ENCODE measurements around the gene NIN. TPM values are rescaled to one million over a fixed set of nuclear protein-coding genes. Genes with fewer than 3 reads are reported as not detected.

The NIN gene
- total and polyA plus RNA-seq, 2 donors (not counting 1 experiment from before 2014, with no cell fraction given): 22.8 to 37.5 TPM

- Histone ChIP-seq H3K9ac (ENCODE audit: insufficient read depth, low read length) (no peak overlapping the region), H3K9me3 (ENCODE audit: control insufficient read depth, insufficient read depth, low read depth, low read length) (no peaks in the 10 kb centered on the region), H3K79me2 (ENCODE audit: control insufficient read depth, insufficient read depth, low read length) (no peaks in the 10 kb centered on the region), H3K4me3 (replicated peaks in 1 of 4; ENCODE audit: control extremely low read depth in 1 of 4, insufficient read depth in 1 of 4, low read depth in 3 of 4, low read length in 4 of 4) (peak overlapping the region in 1 of 4 experiments; percentile 21), H3K27me3 (ENCODE audit: control insufficient read depth, insufficient read depth, low read length) (no peaks in the 10 kb centered on the region), H3K4me2 (ENCODE audit: extremely low read depth, insufficient read depth, low read length) (peak overlapping the region; percentile 73), H3K27ac (ENCODE audit: insufficient read depth, low read length) (peak overlapping the region; percentile 75), H3K36me3 (ENCODE audit: control insufficient read depth, insufficient read depth, low read length) (peaks cover 4% of the 10 kb centered on the region), H4K20me1 (ENCODE audit: control insufficient read depth, extremely low read depth, insufficient read depth, low read length) (no peaks in the 10 kb centered on the region), H3K4me1 (ENCODE audit: control insufficient read depth, extremely low read depth, insufficient read depth, low read length) (peaks cover 21% of the 10 kb centered on the region), H2AFZ (ENCODE audit: low read length) (peak overlapping the region; percentile 65)
- peak; percentile 90 to 92 for DNase-seq (ENCODE audit: low read depth in 2 of 2)
- no peak for TF ChIP-seq CTCF (conservative IDR thresholded peaks at IDR 0.05 in 1 of 2, IDR thresholded peaks at IDR 0.05 in 1 of 2; ENCODE audit: low read depth in 1 of 2, low read length in 2 of 2)
- no peak for TF ChIP-seq EZH2 (IDR thresholded peaks at IDR 0.05; ENCODE audit: low read length, missing control alignments)
These were observed 55.6 kb downstream of the NIN start for GRCh38 chr14:50775357-50775756.

- H3K79me2 ChIP-seq (ENCODE audit: control insufficient read depth, insufficient read depth, low read length): no peaks in the 10 kb centered on the region
- H3K27me3 ChIP-seq (ENCODE audit: control insufficient read depth, insufficient read depth, low read length): no peaks in the 10 kb centered on the region
- DNase-seq (ENCODE audit: low read depth in 2 of 2): peak; percentile 16 to 27
- H3K4me2 ChIP-seq (ENCODE audit: extremely low read depth, insufficient read depth, low read length): peak overlapping the region; percentile 73
- no peak for TF ChIP-seq CTCF (conservative IDR thresholded peaks at IDR 0.05 in 1 of 2, IDR thresholded peaks at IDR 0.05 in 1 of 2; ENCODE audit: low read depth in 1 of 2, low read length in 2 of 2)
- no peak for TF ChIP-seq EZH2 (IDR thresholded peaks at IDR 0.05; ENCODE audit: low read length, missing control alignments)
- no peaks in the 10 kb centered on the region for H3K9me3 ChIP-seq (ENCODE audit: control insufficient read depth, insufficient read depth, low read depth, low read length)
- H2AFZ ChIP-seq (ENCODE audit: low read length): peak overlapping the region; percentile 65
- H3K27ac ChIP-seq (ENCODE audit: insufficient read depth, low read length): peak overlapping the region; percentile 75
- peak overlapping the region in 1 of 4 experiments; percentile 21 for H3K4me3 ChIP-seq (replicated peaks in 1 of 4; ENCODE audit: control extremely low read depth in 1 of 4, insufficient read depth in 1 of 4, low read depth in 3 of 4, low read length in 4 of 4)
- peaks cover 21% of the 10 kb centered on the region for H3K4me1 ChIP-seq (ENCODE audit: control insufficient read depth, extremely low read depth, insufficient read depth, low read length)
- peaks cover 4% of the 10 kb centered on the region for H3K36me3 ChIP-seq (ENCODE audit: control insufficient read depth, insufficient read depth, low read length)
- H3K9ac ChIP-seq (ENCODE audit: insufficient read depth, low read length): no peak overlapping the region
- H4K20me1 ChIP-seq (ENCODE audit: control insufficient read depth, extremely low read depth, insufficient read depth, low read length): no peaks in the 10 kb centered on the region
These were observed 56.3 kb downstream of the NIN start for GRCh38 chr14:50774542-50775267.

GRCh38 chr14:50773632-50774541 is 57.1 kb downstream of the NIN start:
- Histone ChIP-seq H3K27ac (ENCODE audit: insufficient read depth, low read length) (no peak overlapping the region), H3K4me1 (ENCODE audit: control insufficient read depth, extremely low read depth, insufficient read depth, low read length) (peaks cover 21% of the 10 kb centered on the region), H3K4me3 (replicated peaks in 1 of 4; ENCODE audit: control extremely low read depth in 1 of 4, insufficient read depth in 1 of 4, low read depth in 3 of 4, low read length in 4 of 4) (no peak overlapping the region), H3K79me2 (ENCODE audit: control insufficient read depth, insufficient read depth, low read length) (no peaks in the 10 kb centered on the region), H2AFZ (ENCODE audit: low read length) (no peak overlapping the region), H3K9ac (ENCODE audit: insufficient read depth, low read length) (no peak overlapping the region), H4K20me1 (ENCODE audit: control insufficient read depth, extremely low read depth, insufficient read depth, low read length) (no peaks in the 10 kb centered on the region), H3K9me3 (ENCODE audit: control insufficient read depth, insufficient read depth, low read depth, low read length) (no peaks in the 10 kb centered on the region), H3K36me3 (ENCODE audit: control insufficient read depth, insufficient read depth, low read length) (peaks cover 4% of the 10 kb centered on the region), H3K4me2 (ENCODE audit: extremely low read depth, insufficient read depth, low read length) (no peak overlapping the region), H3K27me3 (ENCODE audit: control insufficient read depth, insufficient read depth, low read length) (no peaks in the 10 kb centered on the region)
- DNase-seq (ENCODE audit: low read depth in 2 of 2): peak; percentile 32 to 64
- TF ChIP-seq CTCF (conservative IDR thresholded peaks at IDR 0.05 in 1 of 2, IDR thresholded peaks at IDR 0.05 in 1 of 2; ENCODE audit: low read depth in 1 of 2, low read length in 2 of 2) (peak; percentile 94 to 99), EZH2 (IDR thresholded peaks at IDR 0.05; ENCODE audit: low read length, missing control alignments) (no peak)
